ENCODE measurements around the gene DDX11.
"Not testable (repeated sequence)": the region's sequence is repeated elsewhere in the genome, so short reads cannot be mapped to it uniquely, and the experiment has no call there.

- not testable (repeated sequence) for TF ChIP-seq CTCF, POLR2A (IDR thresholded peaks at IDR 0.05)
Measured at GRCh38 chr12:31079421-31079820, 5.8 kb downstream of the DDX11 start.
